Caco-2 (cell line): ENCODE measurements around the gene XBP1. TPM values are rescaled to one million over a fixed set of nuclear protein-coding genes. Genes with fewer than 3 reads are reported as not detected.
"Not testable (repeated sequence)": the region's sequence is repeated elsewhere in the genome, so short reads cannot be mapped to it uniquely, and the experiment has no call there.

ENCODE experiments used
- BruUV-seq: library from RNA; stranded (reverse); fragments of 400-500 nt; replicated peaks from 2 replicates; lab custom pipeline; 2021; lab: Mats Ljungman, UMichigan
- CTCF ChIA-PET: fragments of 300-600 bp; sonication (Branson Sonifier 250); formaldehyde crosslinking; loops from one replicate; lab custom pipeline; 2022; ENCODE audit warnings: antibody characterized with exemption; lab: Charles Lee
- POLR2A ChIA-PET: fragments of 300-600 bp; sonication (Branson Sonifier 250); formaldehyde crosslinking; loops from one replicate; lab custom pipeline; 2022; ENCODE audit warnings: antibody characterized with exemption; lab: Charles Lee
- DNase-seq, 2 experiments: peaks; one replicate each; pipeline versions ENCODE4 v3.0.0 to v3.0.0-alpha.2; 2020 to 2022
- H3K27me3 ChIP-seq: replicated peaks from 2 replicates; pipeline ENCODE4 v1.6.0; 2011; ENCODE audit warnings: low read length; ENCODE audit not compliant: control insufficient read depth, insufficient read depth
- H3K36me3 ChIP-seq: 2 replicates; pipeline ENCODE4 v1.5.1; 2011; ENCODE audit warnings: low read length; ENCODE audit not compliant: control insufficient read depth, insufficient read depth
- H3K4me1 ChIP-seq: fragments of 250-450 bp; sonication (Bioruptor Pico); 2 replicates; pipeline ENCODE4 v1.5.1; 2020; ENCODE audit warnings: mild to moderate bottlenecking
- H3K4me3 ChIP-seq: 2 replicates; pipeline ENCODE4 v1.5.1; 2011; ENCODE audit warnings: low read depth, mild to moderate bottlenecking, control low read depth, low read length
- H3K9me3 ChIP-seq: fragments of 250-450 bp; sonication (Bioruptor Pico); 2 replicates; pipeline ENCODE4 v1.5.1; 2020; ENCODE audit warnings: mild to moderate bottlenecking, moderate library complexity
- H3K27ac Mint-ChIP-seq: one replicate; pipeline ENCODE4 v1.8.0; 2022; ENCODE audit warnings: mixed read lengths; ENCODE audit not compliant: unreplicated experiment
- H3K27me3 Mint-ChIP-seq: one replicate; pipeline ENCODE4 v1.8.0; 2022; ENCODE audit warnings: mixed read lengths; ENCODE audit not compliant: insufficient read depth, unreplicated experiment
- H3K36me3 Mint-ChIP-seq: one replicate; pipeline ENCODE4 v1.8.0; 2022; ENCODE audit warnings: mild to moderate bottlenecking, mixed read lengths; ENCODE audit not compliant: insufficient read depth, unreplicated experiment
- H3K4me1 Mint-ChIP-seq: one replicate; pipeline ENCODE4 v1.8.0; 2022; ENCODE audit warnings: low read depth, mixed read lengths; ENCODE audit not compliant: unreplicated experiment
- H3K4me3 Mint-ChIP-seq: one replicate; pipeline ENCODE4 v1.8.0; 2022; ENCODE audit warnings: mild to moderate bottlenecking, moderate library complexity, mixed read lengths; ENCODE audit not compliant: unreplicated experiment
- H3K9me3 Mint-ChIP-seq: one replicate; pipeline ENCODE4 v1.8.0; 2022; ENCODE audit warnings: mixed read lengths; ENCODE audit not compliant: unreplicated experiment
- CTCF ChIP-seq, 2 experiments: fragments of 200-600 bp in 1 of 2; IDR thresholded peaks; 1 replicate in 1 of 2; 2 replicates in 1 of 2; pipeline versions ENCODE4 v1.5.1 to v1.8.0; 2011 to 2022; ENCODE audit warnings: antibody characterized with exemption in 1 of 2, control low read depth in 1 of 2, inconsistent platforms in 1 of 2, low read depth in 1 of 2, low read length in 1 of 2, mild to moderate bottlenecking in 1 of 2, moderate library complexity in 1 of 2; ENCODE audit not compliant: insufficient read depth in 1 of 2, severe bottlenecking in 1 of 2, unreplicated experiment in 1 of 2
- intact Hi-C: fragments of 100-400 bp; cut with micrococcal nuclease; formaldehyde crosslinking; loops from one replicate; pipeline ENCODE4 v1.10.0; 2022; ENCODE audit not compliant: unreplicated experiment
- total RNA-seq: library from RNA; stranded (reverse); gene quantifications from 2 replicates; pipeline ENCODE4 v1.2.3, GENCODE V29; 2022

Gene XBP1
- total RNA-seq, 1 experiment from 2014 or later = 215 TPM

GRCh38 chr22:28769394-28770085 is 30.8 kb downstream of the XBP1 start:
- H3K4me1 Mint-ChIP-seq = peaks cover 7% of the 10 kb centered on the region
- no peaks in the 10 kb centered on the region for H3K27me3 ChIP-seq
- no peaks in the 10 kb centered on the region for H3K36me3 ChIP-seq
- intact Hi-C loops = no loop called here
- ChIA-PET CTCF (no interaction called here), POLR2A (no interaction called here)
- DNase-seq = no peak
- peaks cover 17% of the 10 kb centered on the region for H3K36me3 Mint-ChIP-seq
- no TSS peak for BruUV-seq
- no peaks in the 10 kb centered on the region for H3K27me3 Mint-ChIP-seq
- no peak overlapping the region for H3K4me3 ChIP-seq
- no peaks in the 10 kb centered on the region for H3K9me3 Mint-ChIP-seq
- no peak overlapping the region for H3K27ac Mint-ChIP-seq
- 0 out of 2 replicates have a peak, but pooled peaks cover 9% of the 10 kb centered on the region for H3K9me3 ChIP-seq
- H3K4me1 ChIP-seq = no peaks in the 10 kb centered on the region
- no peak overlapping the region for H3K4me3 Mint-ChIP-seq
- no peak for TF ChIP-seq CTCF (IDR thresholded peaks at IDR 0.05; ENCODE audit: insufficient read depth in 1 of 2, low read depth in 1 of 2, low read length in 1 of 2, severe bottlenecking in 1 of 2, unreplicated experiment in 1 of 2)

- Histone ChIP-seq H3K36me3 (no peaks in the 10 kb centered on the region), H3K4me1 (no peaks in the 10 kb centered on the region), H3K27me3 (no peaks in the 10 kb centered on the region), H3K4me3 (no peak overlapping the region), H3K9me3 (0 out of 2 replicates have a peak, but pooled peaks cover 9% of the 10 kb centered on the region)
- ChIA-PET CTCF (no interaction called here), POLR2A (no interaction called here)
- Mint-ChIP-seq H3K36me3 (peaks cover 14% of the 10 kb centered on the region), H3K27me3 (no peaks in the 10 kb centered on the region), H3K27ac (no peak overlapping the region), H3K4me1 (peaks cover 7% of the 10 kb centered on the region), H3K4me3 (no peak overlapping the region), H3K9me3 (no peaks in the 10 kb centered on the region)
- no peak for DNase-seq
- intact Hi-C loops = no loop called here
- no peak for TF ChIP-seq CTCF (IDR thresholded peaks at IDR 0.05; ENCODE audit: insufficient read depth in 1 of 2, low read depth in 1 of 2, low read length in 1 of 2, severe bottlenecking in 1 of 2, unreplicated experiment in 1 of 2)
- no TSS peak for BruUV-seq
Observed at GRCh38 chr22:28768701-28769393, 31.5 kb downstream of the XBP1 start.

- 0 out of 2 replicates have a peak, but pooled peaks cover 9% of the 10 kb centered on the region for H3K9me3 ChIP-seq
- H3K27me3 ChIP-seq = no peaks in the 10 kb centered on the region
- Mint-ChIP-seq H3K9me3 (no peaks in the 10 kb centered on the region), H3K4me3 (no peak overlapping the region), H3K36me3 (no peaks in the 10 kb centered on the region), H3K4me1 (peaks cover 3% of the 10 kb centered on the region), H3K27ac (no peak overlapping the region), H3K27me3 (no peaks in the 10 kb centered on the region)
- ChIA-PET CTCF (no interaction called here), POLR2A (interaction anchor here (0.6 kb wide), 1 partner anchor 29 kb away, joined by 4 read pairs; no protein-coding TSS in a partner anchor)
- no peak for DNase-seq
- H3K4me3 ChIP-seq = no peak overlapping the region
- no peaks in the 10 kb centered on the region for H3K36me3 ChIP-seq
- no peaks in the 10 kb centered on the region for H3K4me1 ChIP-seq
- no TSS peak for BruUV-seq
- TF ChIP-seq CTCF (IDR thresholded peaks at IDR 0.05; ENCODE audit: insufficient read depth in 1 of 2, low read depth in 1 of 2, low read length in 1 of 2, severe bottlenecking in 1 of 2, unreplicated experiment in 1 of 2) = no peak
- intact Hi-C loops = no loop called here
Observed at GRCh38 chr22:28766628-28767027, 33.7 kb downstream of the XBP1 start.

GRCh38 chr22:28762000-28762399 is 38.4 kb downstream of the XBP1 start:
- intact Hi-C loops, H3K9me3 ChIP-seq, H3K27me3 Mint-ChIP-seq, H3K4me1 ChIP-seq, CTCF ChIA-PET, BruUV-seq, POLR2A ChIA-PET, H3K27ac Mint-ChIP-seq, H3K4me3 ChIP-seq, H3K36me3 ChIP-seq, H3K36me3 Mint-ChIP-seq, H3K27me3 ChIP-seq, DNase-seq, H3K9me3 Mint-ChIP-seq, H3K4me3 Mint-ChIP-seq, H3K4me1 Mint-ChIP-seq: not testable (repeated sequence)
